ENCODE results near the gene CPNE8. TPM values are rescaled to one million over a fixed set of nuclear protein-coding genes. Genes with fewer than 3 reads are reported as not detected.

Gene CPNE8
- total and polyA plus RNA-seq, 2 donors, result 10.1 to 37.7 TPM

DNA sequence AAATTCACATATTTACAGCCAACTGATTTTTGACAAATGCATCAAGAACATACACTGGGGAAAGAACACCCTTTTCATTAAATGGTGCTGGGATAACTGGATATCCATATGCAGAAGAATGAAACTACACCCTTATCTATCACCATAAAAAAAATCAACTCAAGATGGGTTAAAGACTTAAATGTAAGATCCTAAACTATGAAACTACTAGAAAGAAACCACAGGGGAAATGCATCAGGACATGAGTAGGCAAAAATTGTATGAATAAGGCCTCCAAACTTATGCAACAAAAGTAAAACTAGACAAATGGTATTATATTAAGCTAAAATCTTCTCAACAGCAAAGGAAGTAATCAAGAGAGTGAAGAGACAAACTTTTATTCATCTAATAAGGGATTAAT is 242.6 kb downstream of the CPNE8 start:
- no peak for DNase-seq (ENCODE audit: extremely low spot score)
- no peak overlapping the region for H3K27ac ChIP-seq (ENCODE audit: low read depth)
- H3K4me3 ChIP-seq (ENCODE audit: low read depth, low read length), result no peak overlapping the region
- H3K4me1 ChIP-seq (ENCODE audit: insufficient read depth), result no peaks in the 10 kb centered on the region
- no peaks in the 10 kb centered on the region for H3K36me3 ChIP-seq (ENCODE audit: insufficient read depth)

DNA sequence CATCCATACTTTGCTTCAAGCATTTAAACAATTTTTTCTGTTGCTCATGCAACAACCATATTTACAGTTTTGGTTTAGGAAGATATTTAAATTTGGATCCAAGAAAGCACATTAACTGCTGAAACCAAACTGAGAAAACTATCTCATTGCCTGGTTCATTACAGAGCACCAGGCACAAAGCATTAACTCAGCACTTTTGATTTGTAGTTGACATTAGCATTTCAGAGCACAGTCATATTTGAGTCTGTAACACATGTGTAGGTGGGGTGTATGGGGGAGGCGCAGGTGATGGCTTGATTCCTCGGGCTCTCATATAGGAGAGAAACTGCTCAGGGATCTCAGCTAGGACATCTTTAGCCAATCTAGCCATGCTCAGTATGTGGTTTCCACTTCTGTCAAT is 251.7 kb downstream of the CPNE8 start:
- Histone ChIP-seq H3K27ac (ENCODE audit: low read depth) (no peak overlapping the region), H3K4me3 (ENCODE audit: low read depth, low read length) (no peak overlapping the region), H3K4me1 (ENCODE audit: insufficient read depth) (no peaks in the 10 kb centered on the region), H3K36me3 (ENCODE audit: insufficient read depth) (no peaks in the 10 kb centered on the region)
- no peak for DNase-seq (ENCODE audit: extremely low spot score)
- WGBS, result 89% methylated on average over 2 of the region's 2 CpGs

DNA sequence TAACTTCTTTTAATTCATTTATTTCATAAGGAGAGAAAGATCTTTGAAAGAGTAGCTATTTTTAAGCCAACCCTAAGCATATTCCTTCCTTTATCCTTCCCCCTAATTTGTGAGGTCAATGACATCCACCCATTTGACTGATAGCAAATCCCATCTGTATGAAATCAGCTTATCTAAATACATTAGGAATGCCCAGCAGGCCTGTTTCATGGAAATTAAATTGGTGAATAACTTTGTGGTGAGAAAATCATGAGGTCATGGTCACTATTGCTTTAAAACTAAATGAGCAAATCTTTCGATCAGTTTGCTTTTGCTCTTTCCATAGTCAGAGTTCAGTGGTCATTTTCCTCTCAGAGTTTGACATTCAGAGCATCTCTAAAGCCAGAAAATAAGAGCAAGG is 256.6 kb downstream of the CPNE8 start:
- H3K27ac ChIP-seq (ENCODE audit: low read depth), result no peak overlapping the region
- no peak for DNase-seq (ENCODE audit: extremely low spot score)
- H3K4me1 ChIP-seq (ENCODE audit: insufficient read depth), result no peaks in the 10 kb centered on the region
- H3K4me3 ChIP-seq (ENCODE audit: low read depth, low read length), result no peak overlapping the region
- WGBS, result 85% methylated on average over 1 of the region's 1 CpG
- no peaks in the 10 kb centered on the region for H3K36me3 ChIP-seq (ENCODE audit: insufficient read depth)

DNA sequence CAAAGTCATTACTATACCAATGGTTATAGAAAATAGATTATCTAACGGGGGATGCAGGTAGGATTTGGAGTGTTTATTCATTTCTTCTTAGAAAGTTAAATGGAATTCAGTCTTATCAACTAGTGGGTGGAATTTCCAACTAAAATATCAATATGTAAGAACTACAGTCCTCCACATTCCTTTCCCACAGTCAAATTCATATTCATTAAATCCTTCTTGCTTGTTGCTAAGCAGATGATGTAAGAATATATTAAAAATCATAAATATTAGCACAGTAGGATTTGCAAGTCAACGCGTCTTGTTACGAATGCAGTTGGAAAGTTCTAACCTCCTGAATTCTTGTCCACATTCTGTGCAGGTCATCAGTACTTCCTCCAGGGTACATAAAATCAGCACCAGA is 259.2 kb downstream of the CPNE8 start:
- Histone ChIP-seq H3K36me3 (ENCODE audit: insufficient read depth) (no peaks in the 10 kb centered on the region), H3K4me3 (ENCODE audit: low read depth, low read length) (no peak overlapping the region), H3K4me1 (ENCODE audit: insufficient read depth) (no peaks in the 10 kb centered on the region), H3K27ac (ENCODE audit: low read depth) (no peak overlapping the region)
- 59% methylated on average over 4 of the region's 4 CpGs for WGBS
- no peak for DNase-seq (ENCODE audit: extremely low spot score)

DNA sequence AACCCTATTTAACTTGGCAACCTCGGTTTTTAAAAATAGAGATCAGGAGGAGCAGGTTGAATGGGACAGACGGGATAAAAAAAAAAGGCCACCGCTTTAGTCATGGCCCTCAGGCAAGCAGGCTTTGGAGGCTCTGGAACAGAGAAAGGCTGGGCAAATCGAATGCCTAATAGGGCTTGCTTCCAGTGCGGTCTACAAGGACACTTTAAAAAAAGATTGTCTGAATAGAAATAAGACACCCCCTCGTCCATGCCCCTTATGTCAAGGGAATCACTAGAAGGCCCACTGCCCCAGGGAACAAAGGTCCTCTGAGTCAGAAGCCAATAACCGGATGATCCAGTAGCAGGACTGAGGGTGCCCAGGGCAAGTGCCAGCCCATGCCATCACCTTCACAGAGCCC is 265.8 kb downstream of the CPNE8 start:
- Histone ChIP-seq H3K27ac (ENCODE audit: low read depth) (no peak overlapping the region), H3K4me3 (ENCODE audit: low read depth, low read length) (no peak overlapping the region), H3K4me1 (ENCODE audit: insufficient read depth) (no peaks in the 10 kb centered on the region), H3K36me3 (ENCODE audit: insufficient read depth) (no peaks in the 10 kb centered on the region)
- no peak for DNase-seq (ENCODE audit: extremely low spot score)
- WGBS, result 71% methylated on average over 7 of the region's 7 CpGs

DNA sequence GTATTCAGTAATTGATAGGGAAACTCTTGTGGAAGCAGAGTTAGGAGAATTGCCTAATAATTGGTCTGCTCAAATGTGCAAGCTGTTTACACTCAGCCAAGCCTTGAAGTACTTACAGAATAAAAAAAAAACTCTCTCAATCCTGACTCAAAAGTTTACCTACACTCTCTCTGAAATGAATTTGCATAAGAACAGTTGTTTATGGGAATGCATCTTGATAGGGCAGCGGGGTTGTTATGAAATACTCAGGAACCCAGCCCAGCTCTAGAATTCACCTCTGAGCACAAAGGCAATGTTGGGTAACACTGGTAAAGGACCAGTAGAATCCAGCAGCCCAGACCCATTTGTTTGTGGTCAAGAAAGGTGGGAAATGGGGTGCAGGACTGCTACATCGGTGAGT is 267.0 kb downstream of the CPNE8 start:
- no peak for DNase-seq (ENCODE audit: extremely low spot score)
- H3K36me3 ChIP-seq (ENCODE audit: insufficient read depth), result no peaks in the 10 kb centered on the region
- no peak overlapping the region for H3K4me3 ChIP-seq (ENCODE audit: low read depth, low read length)
- WGBS, result 79% methylated on average over 2 of the region's 2 CpGs
- H3K4me1 ChIP-seq (ENCODE audit: insufficient read depth), result no peaks in the 10 kb centered on the region
- H3K27ac ChIP-seq (ENCODE audit: low read depth), result no peak overlapping the region

DNA sequence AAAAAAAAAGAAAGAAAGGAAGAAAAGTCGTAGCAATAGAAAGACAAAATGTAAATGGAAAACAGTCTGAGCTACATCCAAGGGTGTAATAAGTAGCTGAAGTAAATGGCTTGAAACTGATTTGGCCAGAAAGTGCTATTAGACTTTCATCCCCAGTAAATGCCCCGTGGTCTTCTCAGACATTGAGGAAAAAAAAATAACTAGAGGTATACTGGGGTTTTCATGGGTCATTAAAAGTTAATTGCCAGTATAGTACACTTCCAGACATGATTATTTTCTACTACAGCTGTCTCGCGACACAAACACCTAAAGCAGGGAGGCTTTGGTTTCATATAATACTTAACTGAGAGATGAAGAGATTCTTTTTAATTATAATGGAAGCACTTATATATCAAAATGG is 271.9 kb downstream of the CPNE8 start:
- Histone ChIP-seq H3K27ac (ENCODE audit: low read depth) (no peak overlapping the region), H3K4me3 (ENCODE audit: low read depth, low read length) (no peak overlapping the region), H3K36me3 (ENCODE audit: insufficient read depth) (no peaks in the 10 kb centered on the region), H3K4me1 (ENCODE audit: insufficient read depth) (no peaks in the 10 kb centered on the region)
- WGBS, result 60% methylated on average over 4 of the region's 4 CpGs
- no peak for DNase-seq (ENCODE audit: extremely low spot score)

DNA sequence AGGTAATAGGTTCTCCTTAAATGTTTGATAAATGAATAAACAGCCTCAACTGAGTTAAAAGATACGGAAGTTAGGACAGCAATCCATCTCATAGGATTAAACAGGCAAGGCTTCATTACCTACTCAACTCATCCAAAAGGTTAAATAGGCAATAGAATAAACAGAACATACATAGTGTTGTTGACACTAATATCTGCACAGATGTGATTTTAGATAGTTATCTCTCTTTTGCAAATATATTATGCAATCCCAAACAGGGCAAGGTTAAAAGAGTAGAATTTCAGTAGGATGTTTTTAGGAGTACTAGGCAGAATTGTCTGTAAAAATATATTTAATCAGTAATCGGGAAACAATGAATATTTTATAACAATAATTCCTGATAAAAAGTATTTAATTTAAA is 276.3 kb downstream of the CPNE8 start:
- Histone ChIP-seq H3K4me1 (ENCODE audit: insufficient read depth) (no peaks in the 10 kb centered on the region), H3K36me3 (ENCODE audit: insufficient read depth) (no peaks in the 10 kb centered on the region), H3K4me3 (ENCODE audit: low read depth, low read length) (no peak overlapping the region), H3K27ac (ENCODE audit: low read depth) (no peak overlapping the region)
- DNase-seq (ENCODE audit: extremely low spot score), result no peak
- WGBS, result 82% methylated on average over 2 of the region's 2 CpGs

DNA sequence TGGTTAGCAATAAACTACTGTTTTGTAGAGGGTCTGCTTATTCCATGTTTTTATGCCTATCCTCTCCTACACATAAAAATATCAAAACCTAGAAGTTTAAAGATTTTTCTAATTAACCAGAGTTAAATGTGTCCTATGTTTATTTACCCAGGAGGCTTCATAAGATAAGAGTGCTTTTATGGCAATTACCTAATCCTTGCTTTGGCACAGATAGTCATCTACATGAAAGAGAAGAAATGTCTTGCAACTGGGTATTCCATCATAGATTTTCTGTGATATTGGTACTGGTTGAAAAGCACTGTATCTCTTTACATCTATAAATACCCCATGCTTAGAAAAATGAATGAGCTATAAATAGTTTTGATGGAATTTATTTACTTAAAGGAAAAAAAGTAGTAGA is 277.1 kb downstream of the CPNE8 start:
- H3K27ac ChIP-seq (ENCODE audit: low read depth), result no peak overlapping the region
- no peak overlapping the region for H3K4me3 ChIP-seq (ENCODE audit: low read depth, low read length)
- no peaks in the 10 kb centered on the region for H3K36me3 ChIP-seq (ENCODE audit: insufficient read depth)
- no peak for DNase-seq (ENCODE audit: extremely low spot score)
- no peaks in the 10 kb centered on the region for H3K4me1 ChIP-seq (ENCODE audit: insufficient read depth)

DNA sequence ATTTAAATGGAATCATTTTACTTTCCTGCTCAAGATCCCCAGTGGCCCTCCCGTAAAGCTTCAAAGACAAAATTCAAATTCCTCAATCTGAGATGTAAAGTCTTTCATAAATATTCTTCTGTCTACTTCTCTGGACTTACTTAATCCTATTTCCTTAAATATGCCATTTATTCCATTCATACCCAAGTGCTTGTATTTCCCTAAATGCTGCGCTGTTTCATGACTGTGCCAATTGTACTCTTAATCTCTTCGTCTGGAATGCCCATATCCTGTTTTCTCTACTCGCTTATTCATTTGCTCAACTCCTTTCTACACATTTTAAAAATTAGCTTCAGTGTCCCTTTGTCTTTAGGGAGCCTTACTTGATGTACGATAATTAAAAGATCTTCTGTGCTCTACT is 280.1 kb downstream of the CPNE8 start:
- Histone ChIP-seq H3K4me3 (ENCODE audit: low read depth, low read length) (no peak overlapping the region), H3K4me1 (ENCODE audit: insufficient read depth) (no peaks in the 10 kb centered on the region), H3K36me3 (ENCODE audit: insufficient read depth) (no peaks in the 10 kb centered on the region), H3K27ac (ENCODE audit: low read depth) (no peak overlapping the region)
- no peak for DNase-seq (ENCODE audit: extremely low spot score)
- WGBS, result 59% methylated on average over 5 of the region's 5 CpGs

DNA sequence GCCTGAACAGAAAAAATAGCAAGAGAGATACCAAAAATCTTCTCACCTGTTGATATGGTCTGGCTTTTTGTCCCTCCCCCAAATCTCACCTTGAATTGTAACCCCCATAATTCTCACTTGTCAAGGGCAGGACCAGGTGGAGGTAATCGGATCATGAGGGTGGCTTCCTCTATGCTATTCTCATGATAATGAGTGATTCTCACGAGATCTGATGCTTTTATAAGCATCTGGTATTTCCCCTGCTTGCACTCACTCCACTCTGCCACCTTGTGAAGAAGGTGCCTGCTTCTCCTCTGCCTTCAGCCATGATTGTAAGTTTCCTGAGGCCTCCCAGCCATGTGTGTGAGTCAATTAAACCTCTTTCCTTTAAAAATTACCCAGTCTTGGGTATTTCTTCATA is 291.2 kb downstream of the CPNE8 start:
- no peaks in the 10 kb centered on the region for H3K4me1 ChIP-seq (ENCODE audit: insufficient read depth)
- H3K4me3 ChIP-seq (ENCODE audit: low read depth, low read length), result no peak overlapping the region
- no peaks in the 10 kb centered on the region for H3K36me3 ChIP-seq (ENCODE audit: insufficient read depth)
- DNase-seq (ENCODE audit: extremely low spot score), result no peak
- WGBS, result 46% methylated on average over 2 of the region's 2 CpGs
- H3K27ac ChIP-seq (ENCODE audit: low read depth), result no peak overlapping the region

DNA sequence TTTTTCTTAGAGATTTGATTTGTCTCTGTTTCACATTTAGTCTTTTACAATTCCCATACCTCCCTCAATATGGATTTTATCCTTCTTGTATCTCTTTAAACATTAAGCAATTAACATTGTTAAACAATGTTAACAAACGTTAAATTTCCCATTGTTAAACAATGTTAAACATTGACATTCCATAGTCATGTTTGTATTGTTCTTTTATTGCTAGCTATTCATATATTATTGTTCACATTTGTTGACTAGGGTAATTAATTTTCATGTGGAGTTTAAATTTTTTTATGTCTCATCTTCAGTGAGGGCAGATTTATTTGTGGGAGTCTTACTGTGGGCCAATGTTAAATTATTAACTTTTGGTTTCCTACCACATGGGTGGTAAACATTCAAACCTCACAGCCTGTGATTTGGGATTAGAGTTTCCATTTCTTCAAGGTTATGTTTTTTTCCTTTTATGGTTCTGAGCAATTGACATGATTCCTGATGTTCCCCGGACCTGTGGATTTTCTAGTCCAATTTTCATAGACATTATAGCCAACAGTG is 294.5 kb downstream of the CPNE8 start:
- no peak overlapping the region for H3K27ac ChIP-seq (ENCODE audit: low read depth)
- no peak overlapping the region for H3K4me3 ChIP-seq (ENCODE audit: low read depth, low read length)
- no peaks in the 10 kb centered on the region for H3K36me3 ChIP-seq (ENCODE audit: insufficient read depth)
- H3K4me1 ChIP-seq (ENCODE audit: insufficient read depth), result no peaks in the 10 kb centered on the region
- no peak for DNase-seq (ENCODE audit: extremely low spot score)
- 58% methylated on average over 2 of the region's 2 CpGs for WGBS

DNA sequence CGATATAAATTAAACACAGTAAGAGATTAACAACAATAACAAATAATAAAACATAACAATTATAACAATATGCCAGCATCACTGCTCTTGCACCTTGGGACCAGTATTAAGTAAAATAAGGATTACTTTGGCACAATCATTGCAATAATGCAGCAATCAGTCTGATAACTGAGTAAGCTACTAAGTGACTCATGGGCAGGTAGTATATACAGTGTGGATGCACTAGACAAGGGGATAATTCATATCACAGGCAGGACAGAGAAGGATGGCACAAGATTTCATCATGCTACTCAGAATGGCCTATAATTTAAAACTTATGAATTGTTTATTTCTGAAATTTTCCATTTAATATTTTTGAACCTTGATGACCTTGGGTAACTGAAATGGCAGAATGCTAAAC is 298.1 kb downstream of the CPNE8 start:
- no peak overlapping the region for H3K27ac ChIP-seq (ENCODE audit: low read depth)
- WGBS, result 71% methylated on average over 1 of the region's 1 CpG

More for the DNA sequence above, 298.1 kb downstream of the CPNE8 start:
- Histone ChIP-seq H3K36me3 (ENCODE audit: insufficient read depth) (no peaks in the 10 kb centered on the region), H3K4me1 (ENCODE audit: insufficient read depth) (no peaks in the 10 kb centered on the region), H3K4me3 (ENCODE audit: low read depth, low read length) (no peak overlapping the region)
- DNase-seq (ENCODE audit: extremely low spot score), result no peak
